Adipocyte (in vitro differentiated cells): Measurements from ENCODE around the gene TEX35.

ENCODE experiments used
- DNase-seq: peaks from one replicate; pipeline ENCODE4 v3.0.0-alpha.2; 2015; ENCODE audit warnings: low read depth
- H3K27me3 ChIP-seq: replicated peaks from 2 replicates; pipeline ENCODE4 v1.7.0; 2013; ENCODE audit warnings: mild to moderate bottlenecking, low read length, moderate library complexity; ENCODE audit not compliant: control insufficient read depth, insufficient read depth
- H3K36me3 ChIP-seq: 2 replicates; pipeline ENCODE4 v1.7.0; 2013; ENCODE audit warnings: low read length, mild to moderate bottlenecking, moderate library complexity; ENCODE audit not compliant: control insufficient read depth, insufficient read depth, severe bottlenecking
- H3K4me1 ChIP-seq: 2 replicates; pipeline ENCODE4 v1.7.0; 2013; ENCODE audit warnings: mild to moderate bottlenecking, low read length, moderate library complexity; ENCODE audit not compliant: control insufficient read depth, insufficient read depth
- H3K4me3 ChIP-seq: 2 replicates; pipeline ENCODE4 v1.7.0; 2013; ENCODE audit warnings: mild to moderate bottlenecking, low read length, moderate library complexity
- H3K9ac ChIP-seq: 2 replicates; pipeline ENCODE4 v1.7.0; 2013; ENCODE audit warnings: mild to moderate bottlenecking, low read length, moderate library complexity
- H3K9me3 ChIP-seq: 2 replicates; pipeline ENCODE4 v1.7.0; 2013; ENCODE audit warnings: mild to moderate bottlenecking, low read length, moderate library complexity; ENCODE audit not compliant: control insufficient read depth

The TEX35 gene

DNA sequence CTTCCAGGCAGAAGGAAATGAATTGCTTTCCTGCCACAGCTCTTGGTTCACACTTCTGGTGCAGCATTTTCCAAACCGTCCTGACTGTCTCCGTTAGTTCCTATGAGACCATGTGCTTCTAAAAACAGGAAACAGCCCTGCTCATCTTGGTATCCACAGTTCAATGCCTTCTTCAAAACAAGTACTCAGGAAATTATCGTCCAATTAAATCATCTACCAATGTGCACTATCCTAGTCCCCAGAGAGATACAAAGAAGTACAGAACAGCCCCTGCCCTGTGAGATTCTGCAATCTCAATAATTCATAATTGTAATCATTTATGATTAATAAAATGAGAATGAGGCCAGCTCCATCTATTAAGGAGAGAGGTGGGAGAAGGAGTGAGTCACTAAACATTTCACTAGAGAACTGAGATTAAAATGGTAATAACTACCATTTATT is 27.3 kb upstream of the TEX35 start:
- Histone ChIP-seq H3K4me1 (peaks cover 14% of the 10 kb centered on the region), H3K27me3 (no peaks in the 10 kb centered on the region), H3K36me3 (peaks cover 9% of the 10 kb centered on the region), H3K9me3 (no peaks in the 10 kb centered on the region), H3K9ac (no peak overlapping the region), H3K4me3 (no peak overlapping the region)
- no peak for DNase-seq

DNA sequence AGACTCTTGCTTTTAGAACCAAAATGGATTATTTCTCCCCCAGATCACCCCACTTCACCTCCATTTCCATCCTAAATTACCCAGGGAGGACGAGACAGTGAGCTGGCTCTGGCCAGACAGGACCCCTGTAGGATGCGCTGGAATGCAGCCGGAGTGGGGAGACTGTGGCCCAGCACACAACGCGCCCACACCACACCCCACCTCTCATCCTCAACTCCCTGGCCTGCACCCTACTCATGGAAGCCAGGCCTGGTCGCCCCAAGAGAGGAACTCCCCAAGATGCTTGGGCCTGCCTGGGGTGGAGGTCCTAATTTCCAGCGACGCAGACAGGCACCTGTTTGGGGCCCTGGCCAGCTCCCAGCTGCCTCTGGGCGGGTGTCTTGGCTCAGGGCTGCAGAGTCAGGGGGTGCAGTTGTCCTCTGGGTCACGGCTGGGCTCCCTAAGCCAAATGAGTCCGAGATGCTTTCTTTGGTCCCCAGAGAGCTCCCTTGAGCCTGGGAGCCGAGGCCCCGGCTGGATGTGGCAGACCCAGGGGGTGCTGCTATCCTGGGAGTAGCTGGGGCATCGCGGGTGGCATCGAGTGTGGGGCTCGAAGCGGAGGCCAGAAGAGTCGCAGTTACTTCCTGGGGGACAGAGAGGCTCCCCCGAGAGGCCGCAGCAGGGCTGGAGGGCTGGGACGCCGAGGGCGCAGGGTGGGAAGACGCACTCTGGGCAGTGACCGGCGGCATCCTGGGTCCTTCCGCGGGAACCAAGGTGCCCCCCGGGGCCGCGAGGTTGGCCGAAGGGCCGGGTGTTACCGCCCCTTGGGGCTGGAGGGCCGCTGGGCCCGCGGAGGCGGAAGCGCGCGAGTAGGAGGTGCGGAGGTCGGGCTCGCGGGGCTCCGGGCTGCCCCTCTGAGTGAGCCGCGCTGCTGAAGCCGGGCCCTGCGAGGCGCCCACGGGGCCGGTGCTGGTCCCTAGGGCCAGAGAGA is 26.5 kb upstream of the TEX35 start:
- H3K36me3 ChIP-seq = peaks cover 9% of the 10 kb centered on the region
- peaks cover 14% of the 10 kb centered on the region for H3K4me1 ChIP-seq
- no peaks in the 10 kb centered on the region for H3K27me3 ChIP-seq
- DNase-seq = no peak
- no peaks in the 10 kb centered on the region for H3K9me3 ChIP-seq
- peak overlapping the region; percentile 54 for H3K9ac ChIP-seq
- peak overlapping the region; percentile 67 for H3K4me3 ChIP-seq

DNA sequence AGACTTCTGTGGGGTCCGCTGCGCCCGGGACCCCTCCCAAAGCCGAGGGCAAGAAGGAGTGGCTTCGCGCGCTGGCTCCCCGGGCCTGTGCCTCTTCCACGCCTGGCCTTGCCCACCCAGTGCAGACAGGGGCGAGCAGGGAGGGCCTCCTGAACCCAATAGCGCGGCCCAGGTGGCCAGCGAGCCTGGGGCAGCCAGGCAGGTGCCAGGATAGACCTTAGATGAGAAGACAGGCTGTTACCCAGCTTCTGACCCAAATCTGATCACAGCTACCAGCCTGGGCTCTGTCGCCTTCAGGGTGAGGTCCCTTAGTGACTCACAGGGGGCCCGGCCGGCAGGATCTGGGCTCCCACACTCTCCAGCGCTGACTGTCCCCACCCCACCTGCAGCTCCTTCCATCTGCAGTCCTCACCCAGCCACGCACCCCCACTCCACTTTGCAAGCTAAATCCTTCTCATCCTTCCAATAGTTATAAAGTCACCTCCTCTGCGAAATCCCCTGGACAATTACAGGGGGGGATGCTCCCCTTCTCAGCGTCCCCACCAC is 25.8 kb upstream of the TEX35 start:
- peaks cover 14% of the 10 kb centered on the region for H3K4me1 ChIP-seq
- no peak for DNase-seq

DNA sequence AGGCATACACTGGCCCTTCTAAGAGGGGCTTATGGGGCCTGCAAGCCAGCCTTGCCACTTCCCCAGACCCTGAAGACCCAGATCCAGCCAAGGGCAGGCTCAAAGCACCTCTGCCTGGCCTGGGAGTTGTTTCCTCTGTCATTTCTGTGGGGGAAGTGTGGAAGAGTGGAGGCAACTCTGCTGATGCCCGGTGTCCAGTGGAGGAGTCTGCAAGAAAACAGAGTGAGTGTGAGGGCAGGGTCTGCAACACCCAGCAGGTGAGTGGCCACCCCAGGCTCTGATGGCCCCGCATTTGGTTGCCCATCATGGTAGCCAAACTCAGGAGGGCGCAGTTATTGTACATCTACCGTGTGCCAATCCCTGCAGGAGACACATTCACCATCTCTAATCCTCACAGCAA is 24.5 kb upstream of the TEX35 start:
- Histone ChIP-seq H3K4me1 (peaks cover 14% of the 10 kb centered on the region), H3K4me3 (no peak overlapping the region), H3K9me3 (no peaks in the 10 kb centered on the region), H3K9ac (no peak overlapping the region), H3K36me3 (no peaks in the 10 kb centered on the region), H3K27me3 (peaks cover 6% of the 10 kb centered on the region)
- DNase-seq = no peak

More for the DNA sequence above, 25.8 kb upstream of the TEX35 start:
- Histone ChIP-seq H3K4me3 (peak overlapping the region; percentile 67), H3K27me3 (no peaks in the 10 kb centered on the region), H3K36me3 (peaks cover 9% of the 10 kb centered on the region), H3K9ac (peak overlapping the region; percentile 54), H3K9me3 (no peaks in the 10 kb centered on the region)

DNA sequence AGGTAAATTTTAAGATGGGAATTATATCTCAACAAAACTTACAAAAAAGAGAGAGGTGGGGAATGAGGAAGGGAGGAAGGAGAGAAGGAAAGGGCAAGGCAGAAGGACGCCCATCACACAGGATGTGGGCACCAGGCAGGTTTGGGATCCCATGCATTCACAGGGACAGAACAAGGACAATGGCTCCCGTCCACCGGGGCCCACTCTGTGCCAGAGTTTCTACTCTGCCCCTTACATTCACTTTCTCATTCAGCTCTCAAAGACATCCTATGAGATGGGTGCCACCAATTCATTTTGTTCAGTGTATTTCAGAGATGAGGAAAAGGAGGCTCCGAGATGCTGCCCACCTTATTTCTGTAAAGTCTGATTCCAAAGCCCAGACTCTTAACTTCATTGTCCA is 23.5 kb upstream of the TEX35 start:
- DNase-seq = no peak

DNA sequence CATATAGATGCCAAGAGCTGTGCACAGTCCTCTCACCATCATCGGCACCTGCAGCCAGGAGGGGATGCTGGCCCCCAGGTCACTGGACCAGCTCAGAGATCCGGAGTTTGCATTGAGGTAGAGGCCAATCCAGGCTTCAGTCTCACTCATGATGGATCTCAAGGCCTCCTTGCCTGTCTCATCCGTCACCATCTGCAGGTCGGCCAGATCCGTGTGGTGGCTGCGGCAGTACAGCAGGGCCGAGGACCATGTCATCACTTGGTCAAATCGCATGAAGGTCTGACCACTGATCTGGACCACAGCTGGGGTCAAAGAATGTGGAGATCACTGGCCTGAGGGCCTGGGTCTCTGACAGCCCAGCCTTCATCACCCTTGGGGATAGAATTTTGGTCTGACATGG is 22.8 kb upstream of the TEX35 start:
- H3K27me3 ChIP-seq = peaks cover 7% of the 10 kb centered on the region
- H3K9me3 ChIP-seq = no peaks in the 10 kb centered on the region
- no peak overlapping the region for H3K9ac ChIP-seq

More for the DNA sequence above, 23.5 kb upstream of the TEX35 start:
- Histone ChIP-seq H3K27me3 (peaks cover 7% of the 10 kb centered on the region), H3K9ac (no peak overlapping the region), H3K36me3 (no peaks in the 10 kb centered on the region), H3K4me3 (no peak overlapping the region), H3K4me1 (peaks cover 14% of the 10 kb centered on the region), H3K9me3 (no peaks in the 10 kb centered on the region)

DNA sequence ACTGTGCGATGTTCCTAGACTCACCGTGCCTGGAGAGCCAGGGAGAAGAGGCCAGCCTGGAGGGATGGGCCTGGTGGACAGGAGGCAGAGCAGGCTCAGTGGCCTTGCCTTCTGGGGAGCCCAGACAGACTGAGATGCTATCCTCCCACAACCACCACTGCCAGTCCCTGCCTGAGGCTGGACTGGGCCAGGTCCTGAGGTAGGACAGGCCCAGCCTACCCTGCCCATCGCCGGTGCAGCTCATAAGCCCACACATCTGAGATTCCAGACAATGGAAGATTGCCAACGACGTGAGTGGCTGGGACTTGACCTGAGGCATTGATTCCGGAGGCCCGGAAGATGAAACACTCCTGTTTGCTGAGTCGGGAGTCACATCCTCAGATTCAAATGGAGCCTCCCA is 21.9 kb upstream of the TEX35 start:
- Histone ChIP-seq H3K4me1 (peaks cover 4% of the 10 kb centered on the region), H3K4me3 (no peak overlapping the region), H3K27me3 (peaks cover 7% of the 10 kb centered on the region), H3K9me3 (no peaks in the 10 kb centered on the region), H3K36me3 (no peaks in the 10 kb centered on the region), H3K9ac (no peak overlapping the region)
- no peak for DNase-seq

More for the DNA sequence above, 22.8 kb upstream of the TEX35 start:
- no peaks in the 10 kb centered on the region for H3K36me3 ChIP-seq
- no peak for DNase-seq
- H3K4me3 ChIP-seq = no peak overlapping the region
- peaks cover 10% of the 10 kb centered on the region for H3K4me1 ChIP-seq

DNA sequence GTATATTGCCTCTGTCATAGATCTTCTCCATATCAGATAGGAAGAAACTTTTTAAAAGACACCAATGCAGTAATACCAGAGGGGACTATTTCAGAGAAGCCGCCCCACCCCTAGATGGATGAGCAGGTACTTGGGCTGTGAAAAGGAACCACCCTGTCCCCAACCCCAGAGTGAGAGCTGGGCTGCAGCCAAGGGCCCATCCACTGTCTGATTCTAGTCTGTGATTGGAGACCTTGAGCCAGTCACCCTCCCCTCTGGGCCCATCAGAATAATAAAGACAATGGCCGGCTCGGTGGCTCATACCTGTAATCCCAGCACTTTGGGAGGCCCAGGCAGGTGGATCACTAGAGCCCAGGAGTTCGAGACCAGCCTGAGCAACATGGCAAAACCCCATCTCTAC is 21.2 kb upstream of the TEX35 start:
- Histone ChIP-seq H3K9ac (no peak overlapping the region), H3K4me3 (no peak overlapping the region), H3K9me3 (no peaks in the 10 kb centered on the region), H3K27me3 (peaks cover 7% of the 10 kb centered on the region), H3K4me1 (no peaks in the 10 kb centered on the region), H3K36me3 (no peaks in the 10 kb centered on the region)
- no peak for DNase-seq

DNA sequence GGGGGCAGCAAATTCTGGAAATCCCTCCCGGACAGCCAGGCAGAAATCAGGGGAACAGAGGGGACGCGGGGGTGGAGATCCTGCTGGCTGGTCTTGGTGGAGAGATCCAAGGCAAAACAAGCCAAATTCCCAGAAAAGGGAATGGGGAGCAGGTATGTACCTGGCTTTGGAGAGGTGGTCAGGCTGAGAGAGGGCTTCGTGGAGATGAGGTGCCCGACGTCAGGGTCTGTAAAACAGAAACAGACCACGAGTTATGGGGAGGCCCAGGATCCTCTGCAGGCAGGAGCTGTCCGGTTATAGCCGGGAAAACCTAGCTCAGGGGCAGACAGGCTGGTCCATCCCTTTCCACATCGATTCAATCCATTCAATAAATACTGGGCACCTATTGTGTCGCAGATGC is 20.6 kb upstream of the TEX35 start:
- H3K4me1 ChIP-seq = no peaks in the 10 kb centered on the region
- H3K27me3 ChIP-seq = peaks cover 7% of the 10 kb centered on the region
- H3K9me3 ChIP-seq = no peaks in the 10 kb centered on the region
- DNase-seq = no peak
- no peak overlapping the region for H3K9ac ChIP-seq
- no peak overlapping the region for H3K4me3 ChIP-seq
- H3K36me3 ChIP-seq = no peaks in the 10 kb centered on the region

DNA sequence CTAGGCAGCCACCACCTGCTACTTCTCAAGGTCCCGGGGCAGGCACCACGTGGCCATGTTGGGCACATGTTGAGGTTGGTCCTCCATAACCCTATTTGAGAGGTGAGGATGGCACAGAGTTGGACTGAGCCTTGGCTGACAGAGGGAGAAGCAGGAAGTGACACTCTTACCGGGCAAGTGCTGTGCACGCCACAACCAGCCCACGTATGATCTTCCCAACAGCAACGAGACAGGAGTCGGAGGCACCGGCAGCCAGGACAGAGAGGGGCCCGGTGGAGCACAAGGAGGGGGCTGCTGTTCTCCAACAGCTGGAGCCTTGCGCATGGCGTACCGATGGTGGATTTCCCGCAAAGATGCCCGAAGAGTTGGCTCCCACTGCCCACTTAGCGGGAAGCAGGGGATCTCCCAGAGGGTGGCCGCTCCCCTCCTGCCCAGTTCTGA is 19.6 kb upstream of the TEX35 start:
- Histone ChIP-seq H3K36me3 (no peaks in the 10 kb centered on the region), H3K9ac (no peak overlapping the region), H3K4me1 (no peaks in the 10 kb centered on the region), H3K4me3 (no peak overlapping the region), H3K9me3 (no peaks in the 10 kb centered on the region), H3K27me3 (peaks cover 7% of the 10 kb centered on the region)
- no peak for DNase-seq

DNA sequence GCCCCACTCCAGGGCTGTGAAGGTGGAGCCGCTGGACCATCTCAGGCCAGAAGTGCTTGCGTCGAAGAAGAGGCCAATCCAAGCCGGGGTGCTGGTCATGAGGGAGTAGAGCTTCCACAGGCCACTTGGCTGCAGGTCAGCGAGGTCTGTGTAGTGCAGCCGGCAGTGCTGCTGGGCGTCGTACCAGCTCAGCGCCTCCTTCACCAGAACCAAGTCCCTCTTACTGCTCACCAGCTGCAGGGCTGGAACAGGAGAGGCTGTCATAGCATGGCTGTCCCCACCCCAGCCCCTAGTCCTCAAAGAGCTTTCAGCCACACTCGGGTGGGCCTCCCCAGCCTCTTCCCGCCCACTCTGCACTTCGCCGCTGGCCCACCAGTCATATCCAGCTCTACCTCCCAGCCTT is 18.3 kb upstream of the TEX35 start:
- Histone ChIP-seq H3K9me3 (no peaks in the 10 kb centered on the region), H3K9ac (no peak overlapping the region), H3K27me3 (peaks cover 7% of the 10 kb centered on the region), H3K4me1 (no peaks in the 10 kb centered on the region), H3K4me3 (no peak overlapping the region), H3K36me3 (no peaks in the 10 kb centered on the region)
- no peak for DNase-seq
